GM21360 (cell line): ENCODE results near the gene COL4A2.
A peak's percentile ranks its signal among the peaks of the same experiment; 100 is the strongest.
"Not testable (repeated sequence)": the region's sequence is repeated elsewhere in the genome, so short reads cannot be mapped to it uniquely, and the experiment has no call there.

ENCODE experiments used
- ATAC-seq: cut with Tn5 transposase; IDR thresholded peaks from one replicate; pipeline ENCODE4 v1.9.1; 2021; ENCODE audit warnings: mild to moderate bottlenecking, moderate library complexity; ENCODE audit not compliant: unreplicated experiment

COL4A2 gene

GRCh38 chr13:110524541-110525257 lies 217.6 kb downstream of the COL4A2 start:
- no peak for ATAC-seq

DNA sequence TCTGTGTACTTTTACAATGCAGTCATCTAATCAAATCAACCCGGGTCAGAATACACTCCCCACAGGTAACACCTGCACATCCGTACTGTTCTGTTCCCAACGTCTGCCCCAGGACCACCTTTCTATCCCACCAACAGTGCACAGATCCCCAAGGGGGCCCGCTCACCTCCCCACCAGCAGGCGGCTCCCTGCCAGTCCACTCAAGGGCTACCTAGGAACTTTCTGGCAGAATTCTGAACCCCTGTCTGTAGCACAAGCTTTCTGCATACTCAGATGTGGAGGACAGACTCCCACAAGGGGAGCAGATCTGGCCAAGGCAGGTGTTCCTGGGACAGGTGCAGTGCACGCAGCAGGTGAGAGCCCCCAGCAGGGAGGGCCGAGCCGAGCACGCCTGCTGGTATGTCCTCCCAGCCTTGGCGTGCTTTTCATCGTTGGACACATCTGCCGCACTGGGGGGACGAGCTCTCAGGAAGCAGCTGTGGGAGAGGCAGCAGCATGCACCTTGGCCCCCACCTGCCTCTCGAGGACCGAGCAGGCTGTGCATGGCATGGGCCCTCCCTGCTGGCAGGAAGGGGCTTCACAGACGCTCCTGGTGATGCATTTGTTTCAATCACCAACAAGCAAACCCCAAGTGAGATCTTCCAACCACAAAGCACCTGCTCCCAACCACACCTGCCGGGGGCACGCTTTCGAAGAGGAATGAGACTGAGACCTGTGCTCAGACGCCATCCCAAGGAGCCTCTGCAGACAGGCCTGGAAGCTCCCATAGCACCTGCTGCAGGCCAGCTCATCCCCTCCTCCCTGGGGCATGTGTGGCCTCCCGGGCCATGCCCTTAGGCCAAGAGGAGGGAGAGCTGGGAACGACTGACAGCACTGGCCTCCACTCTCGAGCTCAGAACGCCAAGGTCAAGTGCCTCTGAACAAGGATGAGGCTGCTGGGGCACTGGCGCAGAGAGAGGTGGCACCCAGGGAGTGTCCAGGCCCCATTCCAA lies 218.5 kb downstream of the COL4A2 start:
- ATAC-seq = peak; percentile 67

DNA sequence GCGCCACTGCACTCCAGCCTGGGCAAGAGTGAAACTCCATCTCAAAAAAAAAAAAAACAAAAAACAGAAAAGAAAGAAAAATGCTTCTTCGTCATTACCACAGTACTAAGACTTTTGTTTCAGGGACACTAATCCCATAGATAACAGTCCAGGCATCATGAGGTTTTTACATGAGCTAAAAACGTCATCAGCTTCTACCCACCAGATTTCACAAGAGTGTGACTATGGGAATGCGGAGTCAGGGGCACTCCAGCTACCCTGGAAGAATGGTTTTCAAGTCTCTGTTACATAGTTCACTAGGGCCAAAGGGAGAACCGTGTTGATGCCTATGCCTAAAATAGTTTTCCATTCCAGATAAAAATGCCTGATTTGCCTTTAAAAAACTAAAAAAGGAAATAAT lies 221.3 kb downstream of the COL4A2 start:
- no peak for ATAC-seq

GRCh38 chr13:110528911-110529310 lies 221.8 kb downstream of the COL4A2 start:
- ATAC-seq = no peak

DNA sequence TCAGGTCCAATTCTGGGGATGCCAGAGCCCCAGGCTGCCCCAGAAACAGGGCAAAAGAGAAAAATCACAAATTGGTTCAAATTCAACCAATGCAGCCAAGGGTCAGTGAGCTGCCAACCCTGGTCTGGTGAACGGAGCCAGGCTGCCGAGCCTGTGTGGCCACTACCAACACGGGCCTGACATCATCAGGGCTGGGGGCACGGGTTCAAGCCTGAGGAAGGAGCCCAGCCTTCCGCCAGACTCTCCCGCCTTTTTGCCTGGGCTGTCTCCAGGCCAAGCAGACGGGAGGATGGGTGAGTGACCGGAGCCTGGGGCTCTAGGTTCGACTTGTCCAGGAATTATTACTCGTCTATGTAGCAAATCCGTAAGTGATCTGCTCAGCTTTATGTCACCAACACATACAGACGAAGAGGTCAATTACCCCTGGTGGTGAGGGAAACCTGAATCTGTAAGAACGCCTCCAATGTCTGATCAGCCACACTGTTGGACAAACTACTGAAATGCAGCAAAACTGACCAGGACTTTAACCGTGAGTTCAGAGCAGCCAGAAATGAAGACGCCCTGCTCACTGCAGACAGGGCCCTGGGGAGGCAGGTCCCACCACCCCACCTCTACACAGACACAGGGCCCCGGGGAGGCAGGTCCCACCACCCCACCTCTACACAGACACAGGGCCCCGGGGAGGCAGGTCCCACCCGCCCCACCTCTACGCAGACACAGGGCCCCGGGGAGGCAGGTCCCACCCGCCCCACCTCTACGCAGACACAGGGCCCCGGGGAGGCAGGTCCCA lies 222.6 kb downstream of the COL4A2 start:
- no peak for ATAC-seq

DNA sequence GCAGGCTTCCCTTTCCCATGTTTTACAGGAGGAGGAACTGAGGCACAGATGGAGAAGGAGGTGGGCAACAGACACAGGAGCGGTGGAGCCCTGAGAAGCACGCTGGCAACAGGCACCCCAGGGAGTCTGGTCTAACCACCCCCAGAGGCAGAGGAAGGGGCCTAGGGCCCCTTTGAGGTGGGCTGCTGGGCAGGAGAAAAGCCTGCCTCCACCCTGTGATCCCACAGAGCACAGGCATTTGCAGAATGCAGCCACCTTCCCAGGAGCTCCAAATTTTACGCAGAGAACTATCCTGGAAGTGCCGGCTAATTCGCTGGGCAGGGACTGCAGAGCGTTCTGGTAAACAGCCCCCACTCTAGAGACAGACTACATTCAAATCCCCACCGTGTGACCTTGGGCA lies 224.0 kb downstream of the COL4A2 start:
- no peak for ATAC-seq

DNA sequence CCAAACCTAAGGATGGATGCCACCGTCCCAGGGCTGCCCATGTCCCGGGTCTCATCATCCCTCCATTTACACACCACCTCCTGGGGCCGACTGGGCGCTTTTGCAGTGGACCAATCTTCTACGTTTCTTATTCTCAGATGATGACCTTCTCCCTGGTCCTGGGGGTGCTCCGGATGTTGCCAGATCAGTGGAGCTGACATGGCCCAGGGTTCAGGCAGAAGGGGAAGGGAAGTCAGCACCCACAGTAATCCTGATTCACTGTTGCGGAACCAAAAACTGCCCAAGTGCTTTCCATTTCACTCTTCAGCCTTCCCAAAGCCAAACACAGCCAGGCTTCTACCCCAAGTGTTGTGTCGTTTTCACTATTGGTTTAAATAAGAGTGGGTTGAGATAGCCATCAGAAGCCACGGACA lies 224.6 kb downstream of the COL4A2 start:
- no peak for ATAC-seq

DNA sequence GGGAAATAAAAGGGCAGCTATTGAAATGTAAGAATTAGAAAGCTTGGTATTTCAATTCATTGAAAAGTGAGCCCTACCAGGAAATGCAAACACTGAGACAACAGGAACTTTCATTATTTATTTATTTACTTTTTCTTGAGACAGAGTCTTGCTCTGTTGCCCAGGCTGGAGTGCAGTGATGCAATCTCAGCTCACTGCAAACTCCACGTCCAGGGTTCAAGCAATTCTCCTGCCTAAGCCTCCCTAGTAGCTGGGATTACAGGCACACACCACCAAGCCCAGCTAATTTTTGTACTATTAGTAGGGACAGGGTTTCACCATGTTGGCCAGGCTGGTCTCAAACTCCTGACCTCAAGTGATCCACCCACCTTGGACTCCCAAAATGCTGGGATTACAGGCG lies 225.2 kb downstream of the COL4A2 start:
- ATAC-seq = not testable (repeated sequence)

DNA sequence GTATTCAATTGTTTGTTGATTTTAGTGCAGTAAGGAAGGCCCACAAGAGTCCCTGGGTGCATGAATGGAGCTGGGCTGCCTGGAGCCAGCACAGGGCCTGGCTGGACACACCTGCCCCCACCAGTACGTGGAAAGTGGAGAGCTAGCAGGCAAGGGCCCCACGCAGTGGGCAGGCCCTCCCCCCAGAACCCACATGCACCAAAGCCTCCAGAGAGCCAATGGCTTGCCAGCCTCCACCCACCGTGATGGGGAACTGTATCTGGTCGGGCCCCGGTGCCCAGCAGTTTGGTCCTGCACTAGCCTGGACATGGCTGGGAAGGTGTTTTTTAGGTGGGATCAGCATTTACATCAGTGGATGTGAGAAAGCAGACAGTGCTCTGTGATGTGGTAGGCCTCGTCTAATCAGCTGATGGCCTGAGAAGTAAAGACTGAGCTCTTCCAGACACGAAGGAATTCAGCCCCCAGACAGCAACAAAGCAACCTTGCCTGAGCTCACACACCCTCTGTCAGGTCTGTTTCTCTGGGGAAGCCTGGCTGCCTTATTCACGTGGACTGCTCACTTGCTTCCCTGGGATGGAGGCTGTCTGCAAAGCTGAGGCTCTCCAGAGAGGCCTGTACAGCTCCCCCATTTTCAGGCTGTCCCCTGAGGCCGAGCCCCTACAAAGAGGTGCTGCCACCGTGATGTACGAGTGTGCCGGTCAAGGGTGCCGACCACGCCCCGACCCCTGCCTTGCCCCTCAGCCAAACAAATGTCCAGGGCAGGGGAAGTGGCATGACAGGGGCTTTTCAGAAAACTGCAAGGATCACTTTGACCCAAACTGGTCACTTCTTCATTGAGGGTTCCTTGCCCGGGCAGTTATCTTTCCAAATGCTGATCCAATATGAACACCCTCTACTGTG lies 226.9 kb downstream of the COL4A2 start:
- no peak for ATAC-seq

GRCh38 chr13:110535526-110535925 lies 228.4 kb downstream of the COL4A2 start:
- ATAC-seq = no peak

DNA sequence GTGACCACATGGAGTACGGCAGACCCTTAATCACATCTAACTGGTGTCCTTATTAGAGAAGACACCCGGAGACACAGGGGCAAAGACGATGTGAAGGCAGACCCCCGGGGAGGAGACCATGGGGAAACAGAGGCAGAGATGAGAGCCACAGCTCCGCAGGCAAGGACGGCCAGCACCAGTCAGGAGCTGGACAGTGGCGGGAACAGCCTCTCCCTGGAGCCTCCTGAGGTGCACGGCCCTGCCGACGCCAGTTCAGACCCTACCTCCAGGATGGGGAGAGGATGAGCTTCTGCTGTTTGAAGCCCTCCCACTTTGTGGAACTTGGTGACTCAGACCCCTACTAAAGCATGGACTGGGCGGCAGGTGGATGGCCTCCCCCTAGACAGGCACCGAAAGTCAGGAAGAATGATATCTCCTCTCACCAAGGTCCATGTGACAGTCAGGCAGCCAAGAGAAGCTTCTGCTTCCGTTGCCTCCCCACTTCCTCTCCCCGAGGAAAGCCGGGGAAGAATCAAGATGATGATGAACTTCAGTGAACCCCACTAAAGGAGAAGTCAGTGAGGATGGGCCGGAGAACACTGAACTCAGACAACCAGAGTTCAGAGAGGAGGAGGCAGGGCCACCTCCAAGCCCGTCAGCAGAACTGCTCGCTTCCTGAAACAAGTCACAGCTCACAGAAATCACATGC lies 229.1 kb downstream of the COL4A2 start:
- ATAC-seq = no peak

- no peak for ATAC-seq
Measured at GRCh38 chr13:110538632-110539031, 231.5 kb downstream of the COL4A2 start.

DNA sequence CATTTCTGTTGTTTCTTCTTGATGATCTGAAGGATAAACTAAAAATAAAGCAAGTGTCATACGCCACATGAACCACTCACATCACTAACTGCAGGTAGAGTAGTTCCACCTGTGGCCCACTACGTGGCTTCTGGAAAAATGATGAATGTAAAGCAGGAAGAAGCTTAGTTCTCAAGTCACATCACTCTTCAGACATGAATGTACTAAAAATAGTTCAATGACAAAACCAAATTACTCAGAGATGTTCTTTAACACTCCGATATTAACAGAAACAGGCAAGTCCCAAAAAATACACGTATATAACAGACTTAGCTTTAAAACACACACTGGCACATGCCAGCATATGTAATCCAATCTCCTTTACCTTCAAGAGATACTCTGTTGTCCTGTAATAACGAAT lies 232.8 kb downstream of the COL4A2 start:
- no peak for ATAC-seq

- ATAC-seq = no peak
Measured at GRCh38 chr13:110540871-110541525, 233.9 kb downstream of the COL4A2 start.

DNA sequence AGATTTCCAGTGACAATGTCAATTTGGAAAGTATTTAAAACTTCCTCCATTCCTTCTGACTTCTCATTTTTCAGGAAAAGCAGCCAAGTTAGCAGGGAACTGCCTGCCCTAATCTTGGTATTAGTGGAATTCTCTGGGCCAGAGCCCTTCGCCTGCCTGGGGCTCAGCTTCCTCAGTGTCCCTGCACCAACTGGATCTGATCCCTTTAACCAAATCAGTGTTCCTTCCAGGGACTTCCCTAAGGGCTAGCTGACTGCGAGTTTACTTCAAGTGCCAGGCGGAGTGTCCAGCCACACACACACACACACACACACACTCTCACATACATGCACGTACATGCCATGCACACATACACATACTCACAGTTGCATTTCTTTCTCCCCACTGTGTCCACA lies 234.4 kb downstream of the COL4A2 start:
- no peak for ATAC-seq

- no peak for ATAC-seq
Measured at GRCh38 chr13:110542169-110542796, 235.2 kb downstream of the COL4A2 start.

- ATAC-seq = no peak
Measured at GRCh38 chr13:110546378-110546777, 239.3 kb downstream of the COL4A2 start.

DNA sequence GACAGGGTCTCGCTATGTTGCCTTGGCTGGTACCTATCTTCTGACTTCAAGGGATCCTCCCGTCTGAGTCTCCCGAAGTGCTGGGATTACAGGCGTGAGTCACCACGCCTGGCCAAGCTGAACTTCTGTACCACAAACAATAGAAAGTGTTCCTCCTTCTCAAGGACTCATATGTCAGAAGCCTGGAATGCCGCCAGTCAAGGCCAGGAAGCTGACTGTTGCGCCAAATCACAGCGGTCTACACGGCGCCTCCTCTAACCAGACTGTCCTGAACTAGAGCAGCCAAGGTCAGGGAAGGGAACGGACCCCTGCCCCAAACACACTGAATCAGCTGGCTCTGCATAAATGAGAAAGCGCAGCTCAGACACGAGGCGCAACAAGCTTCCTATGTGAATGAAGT lies 239.8 kb downstream of the COL4A2 start:
- no peak for ATAC-seq
